ENCODE data around the gene TBL1X. TPM values are rescaled to one million over a fixed set of nuclear protein-coding genes. Genes with fewer than 3 reads are reported as not detected.
"Not testable (repeated sequence)": the region's sequence is repeated elsewhere in the genome, so short reads cannot be mapped to it uniquely, and the experiment has no call there.

TBL1X gene
- total RNA-seq, 2 experiments from 2014 or later: 20.0 to 23.0 TPM

DNA sequence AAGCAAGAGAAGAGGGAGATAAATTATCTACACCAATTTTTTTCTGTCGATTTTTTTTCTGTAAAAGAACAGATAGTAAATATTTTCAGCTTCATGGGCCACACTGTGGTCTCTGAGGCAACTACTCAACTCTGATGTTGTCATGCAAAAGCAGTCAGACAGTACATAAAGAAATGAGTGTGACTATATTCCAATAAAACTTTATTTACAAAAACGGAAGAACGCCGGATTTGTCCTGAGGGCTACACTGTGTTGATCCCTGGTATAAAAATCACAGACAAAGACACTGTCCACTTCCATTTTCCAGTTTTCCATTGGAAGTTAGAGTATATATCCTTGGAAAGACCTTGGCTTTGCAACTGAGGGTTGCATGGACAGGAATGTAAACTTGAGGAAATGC, 282.8 kb downstream of the TBL1X start:
- no peak overlapping the region for H3K27ac Mint-ChIP-seq
- POLR2A ChIA-PET: no interaction called here
- no peak for ATAC-seq

DNA sequence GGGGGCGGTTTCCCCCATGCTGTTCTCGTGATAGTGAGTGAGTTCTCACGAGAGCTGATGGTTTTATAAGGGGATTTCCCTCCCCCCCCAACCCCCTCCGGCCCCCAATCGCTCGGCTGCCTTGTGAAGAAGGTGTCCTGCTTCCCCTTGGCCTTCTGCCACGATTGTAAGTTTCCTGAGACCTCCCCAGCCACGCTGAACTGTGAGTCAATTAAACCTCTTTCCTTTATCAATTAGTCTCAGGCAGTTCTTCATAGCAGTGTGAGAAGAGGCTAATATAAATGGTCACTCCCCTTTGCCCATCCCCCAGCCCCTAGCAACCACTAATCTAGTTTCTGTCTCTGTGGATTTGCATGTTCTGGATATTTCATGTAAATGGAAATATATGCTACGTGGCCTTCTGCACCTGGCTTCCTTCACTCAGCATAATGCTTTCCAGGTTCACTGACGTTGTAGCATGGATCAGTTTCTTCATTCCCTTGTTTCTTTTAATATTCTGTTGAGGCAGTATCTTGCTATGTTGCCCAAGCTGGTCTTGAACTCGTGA, 284.4 kb downstream of the TBL1X start:
- ATAC-seq: no peak
- no peaks in the 10 kb centered on the region for H3K27me3 Mint-ChIP-seq (ENCODE audit: low read depth)
- H3K4me1 Mint-ChIP-seq (ENCODE audit: low read depth): peaks cover 18% of the 10 kb centered on the region
- ChIA-PET POLR2A (no interaction called here), CTCF (no interaction called here)
- H3K9me3 Mint-ChIP-seq (ENCODE audit: insufficient read depth): no peaks in the 10 kb centered on the region
- no peak overlapping the region for H3K4me3 Mint-ChIP-seq
- no peak for DNase-seq
- no peak overlapping the region for H3K27ac Mint-ChIP-seq
- peaks cover 12% of the 10 kb centered on the region for H3K36me3 Mint-ChIP-seq (ENCODE audit: low read depth)

More for the DNA sequence above, 282.8 kb downstream of the TBL1X start:
- Mint-ChIP-seq H3K36me3 (ENCODE audit: low read depth) (peaks cover 12% of the 10 kb centered on the region), H3K4me1 (ENCODE audit: low read depth) (peaks cover 18% of the 10 kb centered on the region), H3K9me3 (ENCODE audit: insufficient read depth) (no peaks in the 10 kb centered on the region), H3K4me3 (no peak overlapping the region), H3K27me3 (ENCODE audit: low read depth) (no peaks in the 10 kb centered on the region)
- CTCF ChIA-PET: no interaction called here
- no peak for DNase-seq

DNA sequence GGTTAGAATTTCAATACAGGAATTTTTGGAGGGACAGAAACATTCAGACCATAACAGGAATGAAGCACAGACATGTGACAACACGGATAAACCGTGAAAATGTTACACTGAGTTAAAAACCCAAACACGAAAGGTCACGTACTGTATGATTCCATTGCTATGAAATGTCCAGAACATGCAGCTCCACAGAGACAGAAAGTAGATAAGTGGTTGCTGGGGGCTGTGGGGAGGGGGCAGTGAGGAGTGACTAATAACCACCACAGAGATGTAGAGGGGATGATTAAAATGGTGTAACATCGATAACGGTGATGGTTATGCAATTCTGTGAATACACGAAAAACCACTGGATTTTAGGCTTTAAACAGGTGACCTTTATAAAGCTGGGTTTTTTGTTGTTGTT, 292.5 kb downstream of the TBL1X start:
- H3K27me3 Mint-ChIP-seq (ENCODE audit: low read depth): peaks cover 3% of the 10 kb centered on the region
- H3K36me3 Mint-ChIP-seq (ENCODE audit: low read depth): no peaks in the 10 kb centered on the region
- no peak for ATAC-seq
- H3K9me3 Mint-ChIP-seq (ENCODE audit: insufficient read depth): no peaks in the 10 kb centered on the region
- DNase-seq: no peak
- ChIA-PET CTCF (no interaction called here), POLR2A (no interaction called here)
- H3K27ac Mint-ChIP-seq: no peak overlapping the region
- no peak overlapping the region for H3K4me3 Mint-ChIP-seq
- no peaks in the 10 kb centered on the region for H3K4me1 Mint-ChIP-seq (ENCODE audit: low read depth)

DNA sequence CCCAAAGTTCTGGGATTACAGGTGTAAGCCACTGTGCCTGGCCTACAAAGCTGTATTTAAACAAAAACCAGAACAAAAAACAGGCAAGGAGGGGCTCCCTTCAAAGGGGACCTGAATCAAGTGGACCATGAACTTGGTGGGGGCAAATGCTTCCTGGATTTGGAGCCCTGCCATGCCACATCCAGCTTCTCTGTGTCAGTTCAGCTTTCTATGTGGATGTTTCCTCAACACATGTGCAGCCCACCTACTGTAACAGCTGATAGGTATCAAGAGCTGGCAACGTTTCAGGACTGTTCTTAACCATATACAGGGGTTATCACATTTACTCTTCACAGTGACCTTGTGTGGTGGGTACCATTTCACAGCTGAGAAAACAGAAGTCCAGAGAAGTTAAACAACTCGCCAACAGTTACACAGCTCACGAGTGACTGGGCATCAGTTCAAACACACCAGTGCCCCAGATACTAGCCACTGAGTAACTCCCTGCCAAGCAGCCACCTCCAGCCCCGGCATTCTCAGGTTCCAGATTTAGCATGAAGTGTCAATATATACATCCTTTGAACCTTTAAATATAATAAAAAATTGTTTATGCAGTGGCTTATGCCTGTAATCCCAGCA, 293.3 kb downstream of the TBL1X start:
- no peak overlapping the region for H3K4me3 Mint-ChIP-seq
- ChIA-PET POLR2A (no interaction called here), CTCF (no interaction called here)
- peaks cover 4% of the 10 kb centered on the region for H3K27me3 Mint-ChIP-seq (ENCODE audit: low read depth)
- no peak for ATAC-seq
- no peaks in the 10 kb centered on the region for H3K9me3 Mint-ChIP-seq (ENCODE audit: insufficient read depth)
- no peaks in the 10 kb centered on the region for H3K36me3 Mint-ChIP-seq (ENCODE audit: low read depth)
- H3K4me1 Mint-ChIP-seq (ENCODE audit: low read depth): no peaks in the 10 kb centered on the region
- no peak for DNase-seq
- H3K27ac Mint-ChIP-seq: no peak overlapping the region

DNA sequence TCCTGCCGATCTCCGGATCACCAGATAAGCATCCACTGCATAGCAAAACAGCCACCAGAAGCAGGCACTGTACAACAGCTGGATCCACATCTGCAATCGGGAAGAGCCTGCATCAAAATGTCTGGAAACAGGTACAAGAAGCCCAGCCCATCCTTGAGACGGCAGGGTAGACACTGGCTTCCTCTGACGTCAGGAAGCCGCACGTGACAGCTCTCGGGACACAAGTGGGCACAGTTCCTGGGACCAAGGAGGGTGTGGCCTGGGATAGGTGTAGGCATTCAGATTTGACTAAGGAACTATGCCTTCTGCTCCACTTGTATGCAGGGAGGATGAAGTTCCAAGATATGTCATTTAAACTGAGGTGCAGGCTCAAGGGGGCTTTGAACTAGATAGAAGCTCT, 294.5 kb downstream of the TBL1X start:
- ChIA-PET POLR2A (no interaction called here), CTCF (no interaction called here)
- Mint-ChIP-seq H3K36me3 (ENCODE audit: low read depth) (no peaks in the 10 kb centered on the region), H3K4me3 (no peak overlapping the region), H3K27me3 (ENCODE audit: low read depth) (peaks cover 4% of the 10 kb centered on the region), H3K4me1 (ENCODE audit: low read depth) (no peaks in the 10 kb centered on the region), H3K9me3 (ENCODE audit: insufficient read depth) (no peaks in the 10 kb centered on the region), H3K27ac (no peak overlapping the region)
- ATAC-seq: no peak
- DNase-seq: no peak

DNA sequence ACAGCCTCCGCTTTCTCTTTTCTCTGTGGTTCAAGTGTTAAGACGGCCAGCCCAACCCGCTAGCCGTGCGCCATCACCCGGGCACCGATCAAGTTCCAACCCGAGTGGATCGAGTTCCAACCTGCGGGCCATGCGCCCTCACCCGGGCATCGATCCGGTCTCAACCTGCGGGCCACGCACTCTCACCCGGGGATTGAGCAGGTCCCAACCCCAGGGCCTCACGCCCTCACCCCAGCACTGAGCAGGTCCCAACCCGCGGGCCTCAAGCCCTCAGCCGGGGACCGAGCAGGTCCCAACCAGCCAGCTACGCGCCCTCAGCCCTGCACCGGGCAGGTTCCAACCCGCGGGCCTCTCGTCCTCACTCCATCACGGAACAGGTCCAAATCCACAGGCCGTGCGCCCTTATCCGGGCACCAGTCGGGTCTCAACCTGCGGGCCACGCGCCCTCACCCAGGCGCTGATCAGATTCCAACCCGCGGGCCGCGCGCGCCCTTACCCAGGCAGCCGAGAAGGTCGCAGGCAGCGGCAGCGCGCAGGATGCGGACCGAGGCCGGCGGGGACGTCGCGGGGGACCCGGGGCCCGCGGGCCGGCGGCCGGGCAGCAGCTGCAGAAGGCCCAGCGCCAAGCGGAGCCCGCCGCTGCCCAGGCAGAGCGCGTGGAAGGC, 300.3 kb downstream of the TBL1X start:
- Mint-ChIP-seq H3K36me3 (ENCODE audit: low read depth) (no peaks in the 10 kb centered on the region), H3K27ac (no peak overlapping the region), H3K4me1 (ENCODE audit: low read depth) (peaks cover 11% of the 10 kb centered on the region), H3K9me3 (ENCODE audit: insufficient read depth) (no peaks in the 10 kb centered on the region), H3K27me3 (ENCODE audit: low read depth) (peaks cover 9% of the 10 kb centered on the region), H3K4me3 (no peak overlapping the region)
- CTCF ChIA-PET: no interaction called here
- DNase-seq: no peak
- POLR2A ChIA-PET: no interaction called here
- ATAC-seq: no peak

DNA sequence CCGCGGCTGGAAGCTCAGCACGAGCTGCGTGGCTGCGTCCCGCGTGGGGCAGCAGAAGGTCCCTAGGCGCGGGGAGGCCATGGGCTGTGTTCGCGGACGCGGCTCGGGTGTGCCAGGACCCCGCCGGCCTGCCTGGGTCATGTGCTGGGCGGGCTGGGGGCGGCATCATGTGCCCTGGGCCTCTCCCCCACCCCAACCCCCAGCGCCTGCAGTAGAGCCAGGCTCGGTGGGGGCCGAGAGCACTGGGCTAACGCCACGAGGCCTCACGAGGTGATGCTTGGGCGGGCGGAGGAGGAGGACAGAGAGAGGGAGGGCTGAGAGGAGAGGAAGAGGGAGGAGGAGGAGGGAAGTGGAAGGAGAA, 300.9 kb downstream of the TBL1X start, which contains the start of gene GPR143:
Gene GPR143 (minus strand): TSS at position 111 of the 361 bp plus-strand sequence. CDS start 30 bp downstream, at position 81.
- ATAC-seq (no peak), DNase-seq (no peak)
- POLR2A ChIA-PET: no interaction called here

DNA sequence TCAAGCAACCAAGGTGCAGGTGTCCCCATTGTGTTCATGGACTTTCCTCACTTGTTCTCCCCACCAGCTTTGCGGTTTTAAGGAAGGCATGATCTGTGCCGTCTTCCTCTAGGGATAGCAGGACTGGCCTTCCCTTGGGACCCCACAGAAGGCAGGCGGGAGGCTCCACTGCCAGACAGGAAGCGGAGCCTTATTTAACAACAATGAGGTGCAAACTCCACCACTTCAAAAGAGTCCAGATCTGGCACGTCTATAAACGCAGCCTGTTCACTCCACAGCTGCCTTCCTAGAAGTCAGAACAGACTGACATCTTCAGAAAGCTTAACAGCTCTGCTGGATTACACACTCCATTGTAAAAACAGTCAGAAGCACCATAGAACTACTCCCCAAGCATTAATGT, 302.5 kb downstream of the TBL1X start:
- Mint-ChIP-seq H3K36me3 (ENCODE audit: low read depth) (no peaks in the 10 kb centered on the region), H3K27me3 (ENCODE audit: low read depth) (peaks cover 10% of the 10 kb centered on the region), H3K4me3 (no peak overlapping the region), H3K27ac (no peak overlapping the region), H3K9me3 (ENCODE audit: insufficient read depth) (no peaks in the 10 kb centered on the region), H3K4me1 (ENCODE audit: low read depth) (peaks cover 11% of the 10 kb centered on the region)
- no peak for ATAC-seq
- ChIA-PET CTCF (no interaction called here), POLR2A (no interaction called here)
- DNase-seq: no peak

More for the DNA sequence above, 300.9 kb downstream of the TBL1X start, which contains the start of gene GPR143:
- Mint-ChIP-seq H3K4me3 (no peak within 1 kb of the TSS), H3K9me3 (ENCODE audit: insufficient read depth) (no peaks in the 10 kb centered on the region), H3K4me1 (ENCODE audit: low read depth) (peaks cover 11% of the 10 kb centered on the region), H3K27ac (no peak within 1 kb of the TSS), H3K36me3 (ENCODE audit: low read depth) (no peaks in the 10 kb centered on the region), H3K27me3 (ENCODE audit: low read depth) (peaks cover 12% of the 10 kb centered on the region)
- CTCF ChIA-PET: no interaction called here

DNA sequence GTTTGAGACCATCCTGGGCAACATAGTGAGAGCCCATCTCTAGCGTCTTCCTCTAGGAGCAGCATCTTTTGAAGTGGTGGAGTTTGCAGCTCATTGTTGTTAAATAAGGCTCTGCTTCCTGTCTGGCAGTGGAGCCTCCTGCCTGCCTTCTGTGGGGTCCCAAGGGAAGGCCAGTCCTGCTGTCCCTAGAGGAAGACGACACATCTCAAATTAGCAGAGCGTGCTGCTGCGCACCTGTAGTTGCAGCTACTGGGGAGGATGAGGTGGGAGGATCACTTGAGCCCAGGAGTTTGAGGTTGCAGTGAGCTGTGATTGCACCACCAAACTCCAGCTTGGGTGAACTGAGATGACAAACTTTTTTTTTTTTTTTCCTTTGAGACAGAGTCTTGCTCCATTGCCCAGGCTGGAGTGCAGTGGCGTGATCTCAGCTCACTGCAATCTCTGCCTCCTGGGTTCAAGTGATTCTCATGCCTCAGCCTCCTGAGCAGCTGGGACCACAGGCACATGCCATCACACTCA, 303.5 kb downstream of the TBL1X start:
- H3K9me3 Mint-ChIP-seq (ENCODE audit: insufficient read depth); H3K27ac Mint-ChIP-seq; POLR2A ChIA-PET; CTCF ChIA-PET; DNase-seq; ATAC-seq; H3K36me3 Mint-ChIP-seq (ENCODE audit: low read depth); H3K4me3 Mint-ChIP-seq: not testable (repeated sequence)
- Mint-ChIP-seq H3K27me3 (ENCODE audit: low read depth) (peaks cover 11% of the 10 kb centered on the region), H3K4me1 (ENCODE audit: low read depth) (peaks cover 11% of the 10 kb centered on the region)

DNA sequence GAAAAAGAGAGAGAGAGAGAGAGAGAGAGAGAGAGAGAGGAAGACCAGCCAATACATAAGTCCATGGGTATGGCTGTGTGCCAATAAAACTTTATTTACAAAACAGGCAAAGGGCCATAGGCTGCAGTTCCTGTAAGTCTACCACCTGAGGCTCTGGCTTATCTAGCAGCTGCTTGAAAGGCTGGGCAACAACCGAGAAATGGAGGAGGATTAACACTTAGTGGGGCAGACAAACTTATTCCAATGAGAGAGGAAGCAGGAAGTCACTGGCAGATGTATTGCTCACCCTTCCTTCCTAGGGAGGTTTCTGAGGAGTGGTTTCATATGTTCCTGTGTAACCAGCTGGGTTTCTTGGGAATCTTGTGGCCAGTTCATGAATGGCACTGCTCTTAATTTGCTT, 305.5 kb downstream of the TBL1X start:
- H3K4me3 Mint-ChIP-seq: no peak overlapping the region
- DNase-seq (no peak), ATAC-seq (no peak)
- peaks cover 11% of the 10 kb centered on the region for H3K4me1 Mint-ChIP-seq (ENCODE audit: low read depth)
- no peak overlapping the region for H3K27ac Mint-ChIP-seq
- no peaks in the 10 kb centered on the region for H3K9me3 Mint-ChIP-seq (ENCODE audit: insufficient read depth)
- CTCF ChIA-PET: no interaction called here
- H3K36me3 Mint-ChIP-seq (ENCODE audit: low read depth): no peaks in the 10 kb centered on the region
- peaks cover 15% of the 10 kb centered on the region for H3K27me3 Mint-ChIP-seq (ENCODE audit: low read depth)
- POLR2A ChIA-PET: no interaction called here

DNA sequence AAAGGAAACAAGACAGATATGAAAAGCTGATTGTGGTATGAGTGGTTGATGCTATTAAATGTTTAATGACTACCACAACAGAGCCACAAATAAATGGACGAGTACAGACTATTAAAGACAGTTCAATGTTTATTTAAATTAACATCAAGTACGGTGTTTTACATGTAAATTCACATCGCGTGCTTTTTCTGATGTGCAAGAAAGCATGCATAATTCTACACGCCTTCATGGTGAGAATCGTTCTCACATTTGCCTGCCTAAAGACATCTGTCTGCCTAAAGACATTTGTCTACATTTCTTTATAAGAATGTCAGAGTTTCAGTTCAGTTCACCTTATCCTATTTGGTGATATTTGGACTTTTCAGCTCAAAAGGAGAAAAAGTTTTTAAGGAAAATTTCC, 308.1 kb downstream of the TBL1X start:
- H3K4me1 Mint-ChIP-seq (ENCODE audit: low read depth): peaks cover 9% of the 10 kb centered on the region

DNA sequence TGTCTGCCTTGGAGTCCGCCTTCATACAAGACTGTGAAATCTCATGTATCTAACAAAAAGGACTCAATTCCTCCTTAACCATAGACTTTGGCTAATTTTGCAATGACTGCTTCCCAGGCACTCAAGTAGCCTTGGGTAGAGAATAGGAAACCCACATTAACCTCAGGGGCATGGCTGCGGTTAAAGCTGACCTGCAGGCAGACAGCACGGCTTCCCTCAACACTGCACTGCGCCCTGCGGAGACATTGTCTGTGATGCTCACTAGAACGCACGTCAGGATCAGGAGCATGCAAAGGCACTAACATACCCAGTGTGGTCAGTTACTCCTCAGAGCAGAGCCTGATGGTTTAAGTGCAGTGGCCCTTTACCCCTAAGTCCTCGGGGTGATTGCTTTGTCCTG, 311.1 kb downstream of the TBL1X start:
- no peaks in the 10 kb centered on the region for H3K9me3 Mint-ChIP-seq (ENCODE audit: insufficient read depth)
- peaks cover 5% of the 10 kb centered on the region for H3K4me1 Mint-ChIP-seq (ENCODE audit: low read depth)
- no peaks in the 10 kb centered on the region for H3K36me3 Mint-ChIP-seq (ENCODE audit: low read depth)
- DNase-seq (no peak), ATAC-seq (no peak)
- ChIA-PET CTCF (no interaction called here), POLR2A (no interaction called here)
- H3K27ac Mint-ChIP-seq: no peak overlapping the region
- H3K27me3 Mint-ChIP-seq (ENCODE audit: low read depth): peaks cover 10% of the 10 kb centered on the region
- H3K4me3 Mint-ChIP-seq: no peak overlapping the region

More for the DNA sequence above, 308.1 kb downstream of the TBL1X start:
- H3K27ac Mint-ChIP-seq: no peak overlapping the region
- H3K9me3 Mint-ChIP-seq (ENCODE audit: insufficient read depth): no peaks in the 10 kb centered on the region
- no peak overlapping the region for H3K4me3 Mint-ChIP-seq
- ChIA-PET CTCF (no interaction called here), POLR2A (no interaction called here)
- no peaks in the 10 kb centered on the region for H3K36me3 Mint-ChIP-seq (ENCODE audit: low read depth)
- DNase-seq (no peak), ATAC-seq (no peak)
- peaks cover 10% of the 10 kb centered on the region for H3K27me3 Mint-ChIP-seq (ENCODE audit: low read depth)
